Endometrium (tissue), 2 donors: ENCODE data around the gene MAPK10.

Source experiments
- FAIRE-seq: peaks from 2 replicates; lab custom pipeline; 2012; peaks lifted over from hg19 to GRCh38; lab: Jason Lieb, UNC
- donor health status: control.
- donor health status: control.

MAPK10 gene

DNA sequence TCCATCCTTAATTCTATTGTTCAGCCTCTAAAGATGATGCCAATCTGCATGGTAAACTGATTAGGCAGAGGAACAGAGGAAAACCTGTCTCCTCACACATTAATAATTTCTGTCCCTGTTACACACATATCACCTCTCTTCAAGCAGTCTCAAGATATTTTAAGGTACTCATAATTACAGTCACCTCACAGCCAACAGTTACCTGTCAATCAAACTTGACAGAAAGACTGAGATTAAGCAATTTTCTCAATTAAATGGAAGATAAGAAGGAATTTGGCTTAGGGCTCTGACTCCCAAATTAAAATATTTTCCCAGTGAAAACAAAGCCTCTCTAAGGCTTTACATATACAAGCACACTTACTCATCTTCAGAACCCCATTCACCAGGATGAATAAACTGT is 85.2 kb downstream of the MAPK10 start:
- no peak for FAIRE-seq

DNA sequence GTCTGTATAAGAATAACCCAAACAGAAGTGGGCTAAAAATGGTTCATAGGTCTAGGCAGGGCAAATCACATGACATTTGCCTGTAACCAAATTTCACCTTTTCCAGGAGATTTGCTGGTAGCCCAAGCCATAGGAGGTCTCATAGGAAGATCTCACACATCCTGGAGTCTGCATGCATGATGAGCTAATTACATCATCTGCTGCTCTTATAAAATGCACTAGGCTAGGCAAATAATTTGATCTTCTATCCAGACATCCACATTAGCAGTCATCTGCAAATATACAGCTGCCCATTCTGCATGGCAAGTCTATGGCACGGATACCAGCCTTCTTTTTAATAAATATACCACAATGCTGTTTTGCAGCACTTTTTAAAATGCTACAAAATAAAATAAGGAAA is 87.2 kb downstream of the MAPK10 start:
- no peak for FAIRE-seq

DNA sequence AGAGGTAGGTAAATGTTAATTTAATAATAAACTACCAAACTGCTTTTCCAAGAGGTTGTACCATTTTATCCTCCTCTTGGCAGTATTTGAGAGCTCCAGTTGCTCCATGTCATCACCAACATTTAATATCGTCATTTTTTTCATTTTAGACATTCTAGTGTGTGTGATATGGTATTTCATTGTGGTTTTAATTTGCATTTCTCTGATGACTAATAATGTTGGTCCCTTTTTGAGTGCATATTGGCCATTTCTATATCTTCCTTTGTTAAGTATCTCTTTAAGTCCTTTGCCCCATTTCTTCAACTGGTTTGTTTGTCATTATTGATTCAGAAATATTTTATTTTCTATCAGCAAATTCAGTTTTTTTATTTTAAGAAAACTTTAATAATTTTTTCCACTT is 88.8 kb downstream of the MAPK10 start:
- FAIRE-seq: no peak

DNA sequence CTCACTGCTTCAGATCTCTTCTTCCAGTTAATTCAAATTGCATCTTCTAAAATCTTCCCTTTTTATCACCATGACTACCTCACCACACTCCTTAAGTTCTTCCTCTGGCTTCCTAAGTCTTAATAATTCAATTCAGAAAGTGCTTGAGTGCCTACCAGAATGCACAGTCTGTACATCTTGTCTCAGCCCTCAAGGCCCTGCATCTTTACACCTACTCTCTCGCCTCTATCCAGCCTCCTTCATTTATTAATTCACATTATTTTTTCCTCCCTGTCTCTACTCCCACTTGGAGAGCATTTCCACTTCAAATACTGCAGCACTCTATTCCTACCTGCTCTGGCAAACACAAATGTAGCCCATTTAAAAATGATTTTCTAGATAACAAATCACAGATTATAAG is 90.5 kb downstream of the MAPK10 start:
- no peak for FAIRE-seq

DNA sequence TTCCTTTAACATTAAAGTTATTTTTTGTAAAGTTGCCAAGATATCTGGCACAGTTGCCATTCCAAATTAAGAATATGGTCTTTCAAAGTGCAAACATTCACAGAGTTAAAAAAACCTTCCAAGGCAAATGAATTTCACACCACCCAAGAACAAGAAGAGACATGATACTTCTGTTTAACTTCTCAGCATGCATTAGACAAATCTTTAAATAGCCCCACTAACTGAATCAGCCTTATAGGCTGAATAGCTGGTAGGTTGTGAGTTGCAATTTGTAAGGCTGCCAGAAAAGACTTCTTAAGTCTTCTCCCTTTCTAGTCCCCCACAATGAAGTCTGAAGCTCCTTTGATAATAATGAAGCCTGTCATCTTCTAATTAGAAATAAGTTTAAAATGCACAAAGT is 95.6 kb downstream of the MAPK10 start:
- no peak for FAIRE-seq

DNA sequence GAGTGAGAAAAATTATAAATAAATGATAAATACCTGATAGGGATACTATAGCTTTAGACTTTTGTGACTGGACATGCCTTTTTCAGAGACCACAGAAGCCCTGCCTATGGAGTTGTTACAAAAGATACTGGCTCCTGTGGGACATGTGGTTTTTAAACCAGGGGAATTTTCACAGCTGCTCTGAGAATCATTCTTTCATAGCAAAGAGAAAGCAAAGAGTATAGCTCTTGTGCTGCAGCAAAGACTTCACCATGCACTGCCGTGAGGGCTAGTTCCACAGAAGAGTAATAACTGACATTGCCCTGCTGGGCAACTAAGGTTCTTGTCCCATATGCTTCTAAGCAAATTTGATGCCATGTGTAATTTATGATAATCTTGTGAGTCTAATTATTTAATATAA is 98.2 kb downstream of the MAPK10 start:
- no peak for FAIRE-seq

DNA sequence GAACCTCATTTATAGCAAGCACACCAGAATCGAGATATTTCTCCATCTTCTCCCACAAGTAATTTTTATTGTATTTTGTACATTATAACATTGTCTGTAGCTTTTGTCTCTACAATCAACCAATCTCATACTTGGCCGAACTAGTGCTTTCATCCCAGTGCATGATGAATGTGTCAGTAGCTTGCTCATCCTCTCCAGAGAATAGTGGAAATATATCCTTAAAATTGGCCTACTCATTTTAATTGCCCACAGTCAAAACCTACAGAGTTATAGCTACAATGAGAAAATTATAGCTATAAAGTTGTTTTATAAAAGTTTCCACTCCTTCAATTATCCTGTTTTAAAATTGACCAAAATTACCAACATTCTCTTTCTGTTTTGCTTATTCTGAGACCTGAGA is 103.8 kb downstream of the MAPK10 start:
- FAIRE-seq: no peak

DNA sequence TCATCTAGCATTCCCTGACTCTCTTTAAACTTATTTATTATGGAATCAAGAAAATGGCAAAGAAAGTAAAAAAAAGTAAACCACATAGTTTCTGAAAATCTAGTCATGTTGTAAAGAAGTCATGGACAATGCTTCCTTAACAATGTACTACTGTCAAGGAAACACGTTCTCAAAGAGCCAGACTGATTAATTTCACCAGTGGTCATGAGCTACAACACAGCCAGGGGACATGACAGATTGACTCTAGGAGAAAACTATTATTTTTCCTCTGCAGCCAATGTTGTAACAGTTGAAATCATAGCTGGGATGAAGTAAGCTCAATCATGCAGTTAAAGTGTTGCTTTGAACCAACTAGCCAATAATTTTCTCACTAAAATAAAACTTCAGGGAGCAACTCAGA is 109.2 kb downstream of the MAPK10 start:
- FAIRE-seq: no peak

DNA sequence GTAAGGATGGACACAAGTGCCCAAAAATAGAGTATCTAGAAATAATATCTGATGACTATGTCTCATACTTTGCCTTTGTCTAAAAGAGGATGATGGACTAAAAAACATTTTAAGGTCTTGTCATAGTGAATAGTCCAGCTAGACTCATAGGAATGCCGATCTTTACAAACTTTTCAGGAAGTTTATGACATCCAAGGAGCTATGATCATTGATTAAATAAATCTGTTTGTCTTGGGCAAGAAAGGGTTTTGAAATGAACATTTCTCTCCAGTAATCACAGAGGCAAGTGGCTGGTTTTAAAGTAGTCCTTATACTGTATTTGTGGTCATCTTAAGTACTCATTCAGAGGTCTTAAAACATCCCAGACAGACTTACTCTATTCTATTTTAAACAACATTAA is 109.8 kb downstream of the MAPK10 start:
- no peak for FAIRE-seq

DNA sequence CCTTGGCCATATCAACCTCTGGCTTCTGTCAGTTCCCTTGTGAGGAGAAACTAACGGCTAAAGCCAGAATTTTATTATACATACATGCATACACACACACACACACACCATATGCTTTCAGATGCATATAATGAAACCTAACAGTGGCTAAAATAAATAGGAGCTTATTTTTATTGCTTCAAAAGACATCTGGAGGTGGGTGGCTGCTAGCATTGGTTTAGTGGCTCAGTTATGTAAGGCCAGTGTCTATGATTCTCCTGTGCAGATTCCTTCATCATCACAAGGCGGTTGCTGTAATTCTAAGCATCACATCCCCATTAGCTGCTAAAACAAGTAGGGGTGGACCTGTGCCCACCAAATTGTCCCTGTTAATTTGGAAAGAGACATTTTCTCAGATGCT is 110.8 kb downstream of the MAPK10 start:
- no peak for FAIRE-seq

DNA sequence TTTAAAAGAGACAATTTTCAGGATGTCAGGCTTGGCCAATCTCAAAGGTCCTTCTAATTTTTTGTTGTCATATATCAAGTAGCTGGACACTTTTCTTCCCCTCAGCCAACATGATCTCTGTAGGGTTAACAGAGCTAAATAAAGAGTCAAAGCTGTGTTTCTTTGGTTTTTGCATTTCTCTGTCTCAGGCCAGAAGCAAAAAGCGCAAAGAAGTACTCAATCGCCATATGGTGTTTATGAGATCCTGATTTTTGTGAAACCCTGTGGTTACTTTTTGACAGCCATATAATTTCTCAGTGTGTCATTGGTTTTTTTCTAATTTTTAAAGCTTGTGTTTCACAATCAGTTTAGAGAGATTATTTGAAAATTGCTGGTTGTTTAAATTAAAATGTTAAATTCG is 111.9 kb downstream of the MAPK10 start:
- no peak for FAIRE-seq

DNA sequence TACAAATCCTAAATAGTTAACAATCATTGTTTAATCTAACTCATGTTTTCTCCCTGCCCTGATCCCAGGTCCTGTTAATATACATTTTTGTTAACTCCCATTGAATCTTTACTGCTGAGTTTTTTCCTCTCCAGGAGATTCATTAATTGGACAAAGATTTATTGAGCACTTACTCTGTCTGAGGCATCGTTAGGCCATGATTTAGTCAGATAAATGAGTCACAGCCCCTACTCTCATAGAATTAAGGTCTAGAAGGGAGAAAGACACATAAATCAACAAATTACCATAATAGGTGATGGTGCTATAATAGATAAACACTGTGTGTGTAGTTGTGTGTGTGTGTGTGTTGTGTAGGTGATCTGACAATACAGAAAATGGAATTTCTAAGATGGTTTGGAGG is 112.5 kb downstream of the MAPK10 start:
- FAIRE-seq: no peak

DNA sequence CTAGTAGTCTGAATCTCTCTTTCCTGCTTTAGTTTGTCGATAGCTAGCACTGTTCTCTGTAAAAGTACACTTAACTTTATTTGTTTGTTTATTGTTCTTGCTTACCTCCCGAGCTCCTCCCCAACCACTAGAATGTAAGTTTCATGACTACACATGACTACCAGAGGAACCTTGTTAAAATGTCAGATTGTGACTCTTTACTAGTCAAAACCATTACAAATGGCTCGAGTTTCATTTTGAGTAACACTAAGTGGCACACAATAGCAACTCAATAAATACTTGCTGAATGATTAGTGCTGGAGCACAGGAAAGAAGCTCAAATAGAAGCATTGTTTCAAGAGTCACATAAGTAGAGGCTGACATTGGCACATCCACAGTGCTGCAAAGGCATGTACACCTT is 116.1 kb downstream of the MAPK10 start:
- no peak for FAIRE-seq

DNA sequence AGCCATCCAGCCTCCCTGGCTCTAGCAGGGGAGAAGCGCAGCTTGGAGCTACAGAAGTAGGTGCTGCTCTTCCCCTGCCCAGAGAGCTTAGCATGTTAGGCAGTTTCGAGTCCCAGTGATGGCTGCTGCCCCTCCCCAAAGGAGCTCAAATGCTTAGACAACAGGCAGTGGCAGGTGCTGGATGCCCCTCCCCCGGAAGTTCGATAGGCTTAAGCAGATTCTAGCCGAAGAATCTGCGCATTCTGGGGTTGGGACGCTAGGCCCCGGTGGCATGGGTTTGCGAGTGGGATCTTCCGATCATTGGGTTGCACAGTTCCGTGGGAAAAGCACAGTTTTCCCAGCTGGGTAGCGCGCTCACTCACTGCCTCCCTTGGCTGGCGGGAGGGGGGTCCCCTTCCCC is 117.2 kb downstream of the MAPK10 start:
- FAIRE-seq: no peak

DNA sequence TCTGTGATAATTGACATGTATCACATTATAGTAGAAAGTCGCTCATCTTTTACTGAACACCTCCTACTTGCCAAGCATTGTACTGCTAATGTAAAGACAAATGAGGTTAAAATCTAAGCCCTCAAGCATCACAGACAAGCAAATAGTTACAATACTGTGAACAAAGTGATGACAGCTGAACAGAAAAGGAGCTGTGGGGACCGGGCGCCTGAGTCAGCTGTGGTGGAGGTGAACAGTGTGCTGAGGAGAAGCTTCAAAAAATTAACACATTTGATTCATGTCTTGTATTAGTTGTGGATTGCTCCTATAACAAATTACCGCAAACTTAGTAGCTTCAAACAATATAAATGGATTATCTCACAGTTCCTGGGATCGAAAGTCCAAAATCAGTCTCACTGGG is 124.3 kb downstream of the MAPK10 start:
- no peak for FAIRE-seq

DNA sequence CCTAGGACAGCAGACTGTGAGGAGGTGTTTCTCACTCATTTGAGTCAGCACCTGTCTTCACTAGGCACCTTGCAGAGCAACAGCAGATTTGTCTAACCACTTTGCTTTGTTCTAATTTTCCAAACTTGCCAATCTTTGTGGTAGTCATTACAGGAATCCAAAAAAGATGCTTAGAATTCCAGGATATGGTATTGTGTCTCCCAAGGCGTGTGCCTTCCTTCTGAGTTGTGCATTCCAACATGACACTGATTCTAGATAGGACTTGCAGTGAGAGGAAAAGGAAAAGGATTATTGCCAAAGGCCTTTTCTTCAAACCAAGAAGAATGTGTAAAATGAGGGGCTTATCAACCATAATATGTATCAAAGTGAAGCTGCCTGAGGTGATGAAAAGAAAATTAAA is 126.2 kb downstream of the MAPK10 start:
- no peak for FAIRE-seq

DNA sequence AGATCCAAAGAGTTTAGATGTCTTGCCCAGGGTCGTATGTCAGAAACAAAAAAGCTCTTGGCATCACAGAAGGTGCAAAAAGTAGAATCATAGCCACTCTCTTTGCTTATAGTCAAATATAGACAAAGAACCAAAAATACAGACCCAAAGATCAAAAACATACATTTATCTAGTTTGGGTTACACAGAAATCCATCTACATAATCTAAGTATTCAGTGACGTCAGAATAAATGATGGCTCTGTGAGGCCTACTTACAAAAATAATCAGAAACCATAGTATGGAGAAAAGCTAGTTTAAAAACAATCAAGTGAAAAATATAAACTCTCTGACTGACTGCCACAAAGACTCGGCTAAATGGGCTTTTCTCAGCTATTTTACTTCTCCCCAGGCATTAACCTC is 126.8 kb downstream of the MAPK10 start:
- no peak for FAIRE-seq

DNA sequence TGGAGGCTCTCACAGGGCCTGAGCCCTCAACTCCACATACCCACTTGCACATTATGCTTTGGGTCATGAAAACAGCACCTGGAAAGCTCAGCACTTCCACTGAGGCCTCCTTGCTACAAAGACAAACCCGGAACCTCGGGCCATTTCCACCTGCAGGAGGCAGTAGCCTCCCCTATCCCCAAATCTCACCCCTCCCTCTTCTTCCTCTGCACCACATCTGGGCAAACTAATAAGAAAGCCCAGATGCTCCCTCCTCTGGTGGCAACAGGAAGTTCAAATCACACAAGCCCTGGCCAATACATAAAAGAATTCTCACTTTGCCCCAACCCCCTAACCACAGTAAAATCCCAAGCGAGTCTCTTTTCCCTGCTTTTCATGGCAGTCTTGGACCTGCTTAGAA is 136.4 kb downstream of the MAPK10 start:
- no peak for FAIRE-seq

DNA sequence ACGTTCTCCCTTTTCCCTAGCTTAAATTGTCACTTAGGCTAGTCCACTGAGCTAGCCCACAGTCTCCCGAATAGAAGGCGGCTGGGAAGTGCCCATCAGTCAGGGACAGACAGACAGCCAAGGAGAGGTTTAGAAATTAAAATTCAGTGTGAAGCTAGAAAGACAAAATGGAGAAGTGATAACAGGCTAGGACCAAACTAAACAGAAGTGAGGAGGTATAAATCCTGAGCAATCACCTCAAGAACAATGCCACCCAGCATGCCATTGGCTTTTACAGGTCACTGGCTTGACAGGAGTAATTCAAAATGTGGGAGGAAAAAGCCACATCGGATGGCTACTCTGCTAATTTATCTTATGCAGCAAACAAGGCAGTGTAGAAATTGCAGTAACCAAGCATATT is 138.9 kb downstream of the MAPK10 start:
- FAIRE-seq: no peak

DNA sequence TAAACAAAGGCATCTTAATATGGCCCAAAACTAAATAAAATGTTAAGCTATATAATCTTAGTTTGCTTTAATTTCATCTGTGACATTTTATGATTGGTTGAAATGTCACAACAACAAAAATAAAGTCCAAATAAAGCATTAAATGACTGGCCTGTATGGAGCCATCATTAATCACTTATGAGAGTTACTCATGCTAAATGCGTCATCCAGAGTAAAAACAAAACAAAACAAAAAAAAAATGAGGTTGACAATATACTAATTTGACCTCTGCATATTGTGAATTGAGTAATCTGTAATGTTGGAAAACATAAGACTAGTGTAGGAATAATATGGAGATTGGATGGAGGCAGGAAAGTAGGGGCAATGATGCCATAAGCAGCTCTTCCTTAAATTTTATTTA is 139.7 kb downstream of the MAPK10 start:
- FAIRE-seq: no peak

DNA sequence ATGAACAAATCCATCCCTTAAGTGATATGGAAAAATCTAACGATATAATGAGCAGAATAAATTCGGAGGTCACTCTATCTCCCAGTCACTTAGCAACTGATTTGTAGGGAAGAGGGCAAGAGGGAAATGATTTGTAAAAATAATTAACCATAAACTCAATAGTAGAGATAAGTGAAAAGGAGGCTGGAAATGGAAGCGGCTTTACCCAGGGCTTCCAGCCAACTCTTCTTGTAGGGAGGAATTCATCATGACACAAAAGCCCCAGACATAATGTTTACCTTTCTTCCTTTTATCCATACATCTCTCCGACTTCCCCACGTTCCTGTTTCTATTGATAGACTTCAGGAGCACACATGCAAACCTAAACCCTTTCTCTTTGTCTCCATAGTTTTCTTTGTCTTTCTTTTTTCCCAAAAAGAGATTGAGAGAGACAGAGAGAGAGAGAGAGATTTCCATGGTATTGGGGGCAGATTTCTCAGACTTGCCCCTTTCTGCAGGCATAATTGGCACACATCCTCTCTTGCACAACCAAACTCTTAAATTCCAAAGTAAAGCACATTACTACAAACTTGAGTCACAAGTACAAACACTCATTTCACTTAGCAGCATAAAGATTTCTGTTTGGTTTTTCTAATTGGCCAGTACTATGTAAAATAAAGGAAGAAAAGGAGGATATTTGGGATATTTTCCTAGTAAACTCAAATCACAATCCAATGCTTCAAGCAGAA is 140.9 kb downstream of the MAPK10 start:
- no peak for FAIRE-seq

DNA sequence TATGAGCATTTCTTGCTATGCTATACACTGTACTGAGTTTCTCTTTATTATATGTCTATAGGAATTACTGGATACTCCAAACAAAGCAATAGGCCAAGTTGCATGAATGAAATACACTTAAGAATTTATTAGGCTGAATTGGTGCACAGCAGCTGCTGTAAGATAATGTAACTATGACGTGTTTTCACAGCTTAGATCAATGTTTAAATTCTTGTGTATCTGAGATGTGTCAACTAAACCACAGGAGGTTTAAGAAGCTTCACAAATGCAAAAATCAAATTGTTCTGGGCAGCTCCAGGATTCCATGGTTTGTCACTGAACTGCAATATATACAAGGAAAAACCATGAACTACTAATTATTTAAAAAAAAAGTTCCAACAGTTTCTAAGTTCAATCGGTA is 156.7 kb downstream of the MAPK10 start:
- FAIRE-seq: no peak

DNA sequence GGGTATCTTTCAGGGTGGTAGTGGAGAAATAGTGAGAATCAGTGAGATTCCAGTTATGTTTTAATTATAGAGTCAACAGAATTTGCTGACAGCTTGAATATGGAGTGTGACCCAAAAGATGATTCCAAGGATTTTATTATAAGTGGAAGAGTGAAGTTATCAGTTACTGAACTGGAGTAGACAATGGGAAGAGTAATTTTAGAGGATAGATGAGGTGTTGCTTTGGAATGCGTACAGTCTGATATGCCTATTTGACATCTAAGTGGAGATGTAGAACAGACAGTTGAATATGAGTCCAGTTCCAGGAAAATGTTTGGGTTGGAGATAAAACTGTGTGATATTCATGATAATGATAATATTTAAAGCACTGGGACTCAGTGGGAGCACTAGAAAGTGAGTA is 174.2 kb downstream of the MAPK10 start:
- no peak for FAIRE-seq

DNA sequence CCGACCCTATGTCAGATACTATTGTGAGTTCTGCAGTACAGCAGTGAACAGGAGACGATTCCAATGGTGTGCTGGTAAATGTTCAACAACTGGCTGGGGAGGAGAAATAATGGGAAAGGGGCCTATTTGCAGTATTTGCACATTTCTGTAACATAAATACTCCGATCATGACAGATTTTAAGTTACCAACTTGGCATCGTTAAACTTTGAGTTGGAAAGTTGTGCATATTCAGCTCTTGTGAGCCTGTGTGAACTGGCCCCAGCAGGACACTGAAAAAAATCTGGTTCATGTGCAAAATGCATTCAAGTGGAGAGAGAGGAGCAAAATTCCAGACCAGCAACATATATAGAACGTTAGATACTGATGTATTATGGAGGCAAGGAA is 175.0 kb downstream of the MAPK10 start:
- FAIRE-seq: no peak
